Head of caudate nucleus (tissue), 42 donors: ENCODE results near the gene GRHL3.
A peak's percentile ranks its signal among the peaks of the same experiment; 100 is the strongest.

Source experiments
- DNase-seq, 42 donors: peaks; one replicate each; pipeline versions ENCODE4 v3.0.0 to v3.0.0-alpha.2; 2020 to 2021; ENCODE audit warnings: mixed read lengths in 7 of 42
- intact Hi-C: fragments of 100-400 bp; cut with DNase I; formaldehyde crosslinking; loops from one replicate; pipeline ENCODE4 v1.15.0; 2022

Gene GRHL3

DNA sequence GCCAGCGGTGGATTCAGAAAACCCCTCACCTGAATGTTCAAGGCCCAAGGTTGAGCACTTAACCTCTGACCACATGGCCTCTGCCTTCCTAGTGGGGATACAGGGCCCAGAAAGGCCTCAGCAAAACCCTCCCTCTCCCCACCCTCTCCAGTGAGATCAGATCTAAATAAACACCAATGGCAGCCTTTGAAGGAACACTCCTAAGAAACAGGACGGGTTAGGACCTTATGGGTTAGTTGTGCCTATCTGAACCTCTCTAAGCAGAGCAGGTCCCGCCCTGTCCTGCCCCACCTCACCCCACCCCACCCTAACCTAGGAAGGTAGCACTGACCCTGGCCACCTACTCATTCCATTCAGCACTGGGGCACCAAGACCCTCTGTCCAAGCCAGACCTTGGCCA, 7.9 kb upstream of the GRHL3 start:
- intact Hi-C loops = no loop called here
- DNase-seq = no peak

GRCh38 chr1:24311741-24312140, 7.4 kb upstream of the GRHL3 start:
- intact Hi-C loops = no loop called here
- no peak for DNase-seq

DNA sequence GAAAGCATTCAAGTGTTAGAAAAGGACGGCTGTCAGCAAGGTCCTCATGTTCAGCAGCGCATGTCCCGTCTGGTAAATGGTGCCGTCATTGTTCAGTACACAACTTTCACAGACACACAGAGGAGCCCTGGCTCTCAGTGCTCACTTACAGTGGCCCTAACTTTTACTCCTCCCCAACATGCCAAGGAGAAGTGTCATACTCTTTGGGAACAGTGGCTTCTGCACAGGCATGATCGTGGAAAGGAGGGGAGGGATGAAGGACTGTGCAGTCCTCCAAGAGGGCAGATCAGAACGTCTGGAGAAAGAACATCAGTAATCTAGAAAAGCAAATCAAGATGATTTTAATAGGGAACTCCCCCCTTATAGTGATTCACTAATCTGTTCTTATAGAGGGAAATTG, 3.8 kb upstream of the GRHL3 start:
- DNase-seq = no peak
- intact Hi-C loops = no loop called here

GRCh38 chr1:24316645-24317044, 2.5 kb upstream of the GRHL3 start:
- intact Hi-C loops = no loop called here
- peak in 18 of 42 donors; percentile 13 to 59 (median 38) for DNase-seq

- intact Hi-C loops = no loop called here
- DNase-seq = peak in 1 of 42 donors; percentile 21
Observed at GRCh38 chr1:24317081-24317480, 2.1 kb upstream of the GRHL3 start.

DNA sequence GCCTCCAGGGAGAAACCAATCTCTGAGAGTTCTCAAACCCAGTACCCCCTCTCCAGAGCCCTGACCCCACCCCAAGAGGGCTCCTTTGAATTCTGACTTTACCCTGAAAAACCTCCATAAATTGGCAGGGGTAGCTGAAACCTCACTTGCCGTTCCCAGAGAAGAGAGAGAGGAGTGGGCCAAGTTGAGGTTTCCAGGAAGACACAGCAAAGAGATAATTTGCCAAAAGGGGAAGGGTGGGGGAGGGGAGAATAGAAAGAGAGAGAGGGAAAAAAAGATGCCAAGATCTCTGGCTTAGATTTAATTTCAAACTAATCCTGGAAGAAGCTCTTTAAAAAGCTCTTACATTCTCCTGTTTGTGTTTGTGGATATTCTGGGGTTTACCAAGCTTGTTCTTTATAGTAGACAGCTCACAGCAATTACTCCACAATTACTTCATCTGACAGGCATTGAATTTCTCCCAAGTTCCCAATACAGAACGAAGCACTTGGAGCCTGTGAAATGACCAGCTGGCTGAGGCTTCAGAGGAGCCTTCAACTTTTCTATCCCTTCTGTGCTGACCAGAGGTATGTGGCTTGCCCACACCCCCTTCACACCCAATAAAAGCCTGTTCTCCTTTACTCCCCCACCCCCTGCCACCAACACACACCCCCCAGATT, 1.1 kb upstream of the GRHL3 start:
- DNase-seq = peak in 4 of 42 donors; percentile 26 to 54 (median 26)
- intact Hi-C loops = no loop called here

- DNase-seq = peak in 3 of 42 donors; percentile 17 to 44 (median 21)
- intact Hi-C loops = no loop called here
Observed at GRCh38 chr1:24318615-24319311, 394 bp upstream of the GRHL3 start.

DNA sequence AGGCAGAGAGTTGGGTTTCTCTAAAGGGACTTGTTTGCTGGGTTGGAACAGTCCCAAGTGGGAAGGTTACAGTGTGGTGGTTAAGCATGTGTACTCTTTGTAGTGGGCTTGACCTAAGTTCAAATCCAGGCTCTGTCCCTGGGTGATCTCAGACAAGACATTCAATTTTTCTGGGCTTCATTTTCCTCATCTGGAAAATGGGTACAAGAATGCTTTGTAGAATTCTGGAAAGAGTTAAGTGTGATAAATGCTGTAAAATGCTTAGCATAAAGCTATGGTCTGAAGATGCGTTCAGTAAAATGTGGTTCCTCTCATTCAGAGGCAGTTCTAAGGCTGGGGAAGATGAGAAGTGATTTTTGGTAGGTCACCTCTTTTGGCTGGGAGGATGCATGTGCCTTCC, 805 bp downstream of the GRHL3 start:
- intact Hi-C loops = no loop called here
- no peak for DNase-seq

- intact Hi-C loops = no loop called here
- DNase-seq = peak in 1 of 42 donors; percentile 13
Observed at GRCh38 chr1:24321126-24321525, 2.0 kb downstream of the GRHL3 start.

DNA sequence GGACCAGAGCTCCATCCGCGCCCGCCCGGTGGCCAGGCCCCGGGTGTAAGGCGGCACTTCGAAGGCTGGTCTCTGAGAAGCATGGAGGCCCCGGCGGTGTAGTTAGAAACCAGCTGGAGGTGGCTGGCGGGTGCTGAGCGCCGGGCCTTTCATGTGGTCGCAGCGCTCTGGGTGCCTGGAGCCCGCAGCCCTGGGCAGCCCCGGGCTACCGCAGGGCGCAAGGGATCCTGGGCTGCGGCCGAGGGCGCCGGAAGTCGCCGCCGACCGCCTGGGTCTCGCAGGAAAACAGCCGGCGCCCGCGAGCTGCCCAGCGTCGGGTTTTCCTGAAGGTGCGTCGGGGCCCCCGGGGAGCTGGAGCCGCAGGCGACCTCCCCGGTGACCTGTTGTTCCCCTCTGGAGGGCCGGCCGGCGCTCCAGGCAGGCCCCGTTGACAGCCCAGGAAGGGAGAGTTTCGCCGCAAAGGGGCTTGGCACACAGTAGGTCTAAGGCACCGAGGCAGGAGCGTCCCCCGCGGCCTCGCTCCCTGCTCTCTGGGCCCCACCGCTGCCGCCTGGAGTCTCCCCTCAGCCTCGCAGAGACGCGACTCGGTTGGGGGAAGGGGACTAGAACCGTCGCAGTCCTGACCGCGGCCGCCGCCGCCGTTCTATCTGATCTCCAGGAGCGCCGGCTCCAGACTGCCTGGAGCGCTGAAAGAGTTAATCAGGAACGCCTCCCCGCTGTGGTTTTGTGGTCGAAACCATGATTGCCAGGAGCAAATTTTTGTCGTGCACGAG, 2.7 kb downstream of the GRHL3 start:
- intact Hi-C loops = no loop called here
- DNase-seq = peak in 20 of 42 donors; percentile 11 to 63 (median 29)

DNA sequence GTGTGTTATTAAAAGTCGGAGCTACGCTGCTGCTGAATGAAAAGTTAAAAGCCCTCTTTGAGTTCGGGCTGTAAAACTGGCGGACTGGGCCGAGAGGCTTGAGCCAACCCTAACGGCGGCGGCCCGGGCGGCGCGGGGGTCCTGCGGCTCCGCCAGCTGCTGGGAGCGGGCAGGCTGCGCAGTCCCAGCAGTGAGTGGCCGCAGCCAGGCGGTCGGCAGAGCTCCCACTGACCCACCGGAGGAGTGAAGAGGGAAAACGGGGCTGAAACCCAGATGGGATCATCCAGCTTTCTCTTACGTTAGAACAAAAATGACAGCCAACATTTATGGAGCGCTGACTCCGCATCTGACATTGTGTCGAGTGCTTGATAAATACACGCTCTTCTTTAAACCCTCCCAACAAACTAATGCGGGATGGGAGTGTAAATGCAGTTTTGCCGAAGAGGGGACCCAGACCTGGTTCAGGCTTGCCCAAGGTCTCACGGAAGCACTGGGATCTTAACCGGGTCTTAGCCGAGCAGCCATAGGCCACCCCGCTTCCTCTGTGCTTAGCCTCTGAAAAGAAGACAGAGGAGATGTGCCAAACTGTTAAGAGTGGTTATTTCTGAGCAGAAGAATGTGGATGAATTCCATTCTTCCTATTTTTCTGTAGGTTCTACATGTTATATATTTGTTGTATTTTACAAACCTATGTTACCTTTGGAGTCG, 3.5 kb downstream of the GRHL3 start:
- intact Hi-C loops = no loop called here
- DNase-seq = peak in 12 of 42 donors; percentile 9 to 50 (median 32)

- intact Hi-C loops = no loop called here
Observed at GRCh38 chr1:24323281-24323680, 4.1 kb downstream of the GRHL3 start.

DNA sequence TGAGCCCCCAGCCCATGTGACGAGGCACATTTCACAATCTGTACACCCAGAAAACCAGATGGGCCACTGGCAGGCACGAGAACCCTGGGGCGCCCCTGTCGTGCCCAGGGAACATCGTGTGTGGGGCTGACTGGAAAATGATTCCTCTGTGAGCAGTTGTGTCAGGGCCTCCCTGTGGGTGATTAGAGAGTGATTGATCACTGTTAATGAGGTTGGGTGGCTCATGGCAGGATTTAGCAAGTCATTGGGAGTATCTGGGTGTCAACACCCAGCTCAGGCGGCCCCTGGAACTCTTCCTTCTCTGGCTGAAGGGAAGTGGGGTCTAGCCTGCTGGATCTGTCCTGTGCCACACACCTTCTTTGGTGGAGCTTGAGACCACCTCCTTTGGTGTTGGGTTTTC, 5.7 kb downstream of the GRHL3 start:
- no peak for DNase-seq
- intact Hi-C loops = no loop called here

More at GRCh38 chr1:24323281-24323680, 4.1 kb downstream of the GRHL3 start:
- no peak for DNase-seq

GRCh38 chr1:24325587-24326449, 6.7 kb downstream of the GRHL3 start:
- intact Hi-C loops = no loop called here
- DNase-seq = no peak

DNA sequence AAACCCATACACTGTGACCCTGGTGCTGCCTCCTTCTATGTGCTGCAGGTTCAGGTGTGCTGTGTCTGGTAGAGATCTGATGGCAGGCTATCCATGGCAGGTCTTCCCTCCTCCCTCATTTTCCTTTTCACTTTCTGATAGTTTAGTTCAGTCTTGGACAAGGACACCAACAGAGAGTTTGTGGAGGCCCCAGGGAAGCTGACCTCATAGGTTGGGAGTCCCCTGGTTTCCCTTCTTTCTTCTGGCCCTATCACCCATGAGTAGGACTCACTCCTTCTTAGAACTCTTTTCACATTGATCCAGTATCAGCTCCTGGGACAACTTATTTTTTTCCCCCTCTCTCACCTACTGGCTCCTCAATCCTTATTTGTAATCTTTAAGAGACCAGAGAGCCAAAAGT, 8.3 kb downstream of the GRHL3 start:
- intact Hi-C loops = no loop called here
- no peak for DNase-seq

DNA sequence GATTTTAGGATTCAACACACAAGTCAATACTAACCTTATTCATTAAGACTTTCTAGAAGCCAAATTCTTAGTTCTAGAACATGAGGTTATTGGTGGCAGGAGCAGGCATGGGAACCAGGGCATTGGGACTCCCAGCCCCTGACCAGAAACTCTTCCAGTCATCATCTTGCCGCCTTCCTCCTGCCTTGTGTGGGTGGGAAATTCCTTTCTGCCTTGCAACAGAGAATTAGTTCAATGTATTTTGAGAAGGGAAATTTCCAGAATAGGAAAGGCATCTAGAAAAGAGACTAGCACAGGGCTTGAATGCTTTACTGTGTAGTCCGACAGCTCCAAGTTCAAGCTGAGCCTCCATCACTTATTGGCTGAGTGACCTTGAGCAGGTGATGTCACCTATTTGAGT, 8.7 kb downstream of the GRHL3 start:
- intact Hi-C loops = no loop called here
- DNase-seq = no peak

DNA sequence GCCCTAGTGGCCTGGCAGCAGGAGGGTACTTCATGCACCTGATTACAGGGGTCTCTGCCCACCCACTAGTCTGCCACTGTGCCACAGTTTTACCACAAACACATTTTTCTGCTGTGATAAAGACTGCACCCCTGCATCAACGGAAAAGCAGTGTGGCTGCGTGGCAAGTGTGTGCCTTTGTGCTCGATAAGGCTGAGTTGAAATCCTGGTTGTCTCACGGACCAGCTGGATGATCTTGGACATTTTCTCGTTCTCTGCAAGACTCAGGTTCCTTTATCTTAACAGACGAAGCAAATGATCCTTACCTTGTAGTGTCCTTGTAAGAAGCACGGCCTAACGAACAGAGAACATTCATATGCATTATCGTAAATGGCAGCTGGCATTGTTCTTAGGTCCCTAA, 10.2 kb downstream of the GRHL3 start:
- no peak for DNase-seq
- intact Hi-C loops = no loop called here

GRCh38 chr1:24329797-24330543, 10.8 kb downstream of the GRHL3 start:
- DNase-seq = no peak
- intact Hi-C loops = no loop called here
